HUES64 (cell line): ENCODE results near the gene ZMAT5.

Experiments
- H3K27ac ChIP-seq: 2 replicates; pipeline ENCODE4 v1.7.0; 2013; ENCODE audit warnings: low read depth, low read length, inconsistent platforms
- H3K27me3 ChIP-seq: 2 replicates; pipeline ENCODE4 v1.6.1; 2013; ENCODE audit warnings: mild to moderate bottlenecking, low read length; ENCODE audit not compliant: insufficient read depth
- H3K36me3 ChIP-seq: 2 replicates; pipeline ENCODE4 v1.6.1; 2013; ENCODE audit warnings: mild to moderate bottlenecking, low read length; ENCODE audit not compliant: insufficient read depth
- H3K4me1 ChIP-seq: 2 replicates; pipeline ENCODE4 v1.6.1; 2013; ENCODE audit warnings: mild to moderate bottlenecking, low read length, moderate library complexity; ENCODE audit not compliant: insufficient read depth
- H3K4me3 ChIP-seq: 2 replicates; pipeline ENCODE4 v1.5.1; 2013; ENCODE audit warnings: mild to moderate bottlenecking, low read length, moderate library complexity
- H3K9ac ChIP-seq: 2 replicates; pipeline ENCODE4 v1.6.1; 2013; ENCODE audit warnings: mild to moderate bottlenecking, low read depth, low read length
- H3K9me3 ChIP-seq: 2 replicates; pipeline ENCODE4 v1.6.1; 2013; ENCODE audit warnings: low read depth, low read length; ENCODE audit not compliant: insufficient read depth
- WGBS: fragments of 150-250, 120-280 bp; methylation state at CpG from one replicate; pipeline ENCODE4 v1.1.7; 2013; ENCODE audit warnings: missing lambda C conversion rate; 5-methylcytosine and 5-hydroxymethylcytosine counted together

The ZMAT5 gene

DNA sequence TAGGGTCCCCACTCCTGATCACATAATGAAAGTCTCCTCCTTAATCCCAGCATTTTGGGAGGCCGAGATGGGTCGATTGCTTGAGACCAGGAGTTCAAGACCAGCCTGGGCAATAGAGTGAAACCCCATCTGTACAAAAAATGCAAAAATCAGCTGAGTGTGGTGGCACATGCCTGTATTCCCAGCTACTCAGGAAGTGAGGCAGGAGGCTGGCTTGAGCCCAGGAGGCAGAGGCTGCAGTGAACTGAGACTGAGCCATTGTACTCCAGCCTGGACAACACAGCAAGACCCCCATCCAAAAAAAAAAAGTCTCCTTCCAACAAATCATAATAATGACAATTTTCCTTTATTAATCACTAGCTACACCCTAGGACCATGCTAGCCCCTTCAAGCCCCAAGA, 15.1 kb downstream of the ZMAT5 start:
- no peaks in the 10 kb centered on the region for H3K9me3 ChIP-seq
- 92% methylated on average over 2 of the region's 2 CpGs for WGBS
- no peaks in the 10 kb centered on the region for H3K27me3 ChIP-seq
- no peak overlapping the region for H3K4me3 ChIP-seq
- H3K27ac ChIP-seq = no peak overlapping the region
- no peaks in the 10 kb centered on the region for H3K36me3 ChIP-seq
- no peak overlapping the region for H3K9ac ChIP-seq
- H3K4me1 ChIP-seq = no peaks in the 10 kb centered on the region

DNA sequence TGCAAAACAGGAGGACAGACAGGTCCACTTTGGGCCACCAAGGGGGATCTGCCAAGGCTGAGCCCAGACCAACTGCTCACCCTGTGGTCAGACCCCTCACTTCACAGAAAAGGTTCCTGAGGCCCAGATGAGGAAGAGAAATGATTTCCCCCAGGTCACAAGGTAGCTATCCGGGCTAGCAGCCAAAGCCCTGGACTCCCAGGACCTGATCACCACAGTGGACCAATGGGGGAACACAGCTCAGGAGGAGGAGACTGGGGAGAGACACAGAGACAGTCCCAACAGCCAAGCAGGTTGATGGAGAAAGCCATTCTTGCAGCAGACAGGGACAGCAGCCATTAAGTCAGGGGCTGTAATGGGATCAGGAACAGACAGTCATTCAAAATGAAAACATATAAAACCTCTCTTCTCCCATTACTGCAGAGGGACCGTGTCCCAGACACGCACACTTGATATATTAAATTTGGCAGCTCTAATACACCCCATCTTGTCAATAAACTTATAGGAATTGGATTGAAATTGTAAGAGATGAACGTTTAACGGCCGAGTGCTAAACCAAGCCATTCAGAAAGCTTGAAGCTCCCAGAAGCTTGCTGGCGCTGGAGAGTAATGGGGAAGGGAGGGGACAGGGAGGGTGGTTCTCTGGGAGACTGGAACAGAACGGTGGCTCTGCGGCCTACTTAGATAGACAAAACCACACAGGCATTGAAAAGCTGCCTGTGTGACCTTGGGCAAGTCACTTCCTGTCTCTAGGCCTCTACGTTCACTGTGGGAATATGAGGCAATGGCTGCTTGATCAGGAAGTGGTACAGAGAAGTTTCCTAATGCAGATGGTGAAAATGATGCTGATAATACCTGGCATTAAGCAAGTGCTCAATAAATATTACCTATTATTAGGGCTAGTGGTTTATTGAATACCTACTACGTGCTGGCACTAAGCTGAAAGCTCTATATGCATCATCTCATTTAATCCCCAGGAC, 16.0 kb downstream of the ZMAT5 start:
- no peak overlapping the region for H3K27ac ChIP-seq
- H3K9ac ChIP-seq = no peak overlapping the region
- no peaks in the 10 kb centered on the region for H3K27me3 ChIP-seq
- H3K9me3 ChIP-seq = no peaks in the 10 kb centered on the region
- no peak overlapping the region for H3K4me3 ChIP-seq
- H3K4me1 ChIP-seq = no peaks in the 10 kb centered on the region
- H3K36me3 ChIP-seq = no peaks in the 10 kb centered on the region; the same call in 1 of the 2 replicates
- 86% methylated on average over 11 of the region's 11 CpGs for WGBS

DNA sequence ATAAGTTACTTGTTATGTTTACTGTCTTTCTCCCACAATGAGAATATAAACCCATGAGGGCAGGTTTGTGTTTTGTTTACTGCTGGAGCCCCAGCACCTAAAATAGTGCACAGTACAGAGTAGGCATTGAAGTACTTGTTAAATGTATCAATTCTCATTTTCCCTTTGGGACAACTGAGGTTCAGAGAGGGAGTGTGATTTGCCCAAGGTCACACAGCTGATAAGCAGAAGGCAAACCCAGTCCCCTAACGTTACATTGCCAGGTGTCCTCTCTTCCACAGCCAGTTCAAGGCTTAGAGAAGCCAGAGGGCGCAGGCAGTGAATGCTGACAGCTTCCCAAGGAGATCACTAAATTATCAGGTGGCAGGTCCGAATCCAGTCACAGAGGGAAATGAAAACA, 16.8 kb downstream of the ZMAT5 start:
- Histone ChIP-seq H3K9me3 (no peaks in the 10 kb centered on the region), H3K4me3 (no peak overlapping the region), H3K9ac (no peak overlapping the region), H3K27ac (no peak overlapping the region), H3K4me1 (no peaks in the 10 kb centered on the region), H3K36me3 (no peaks in the 10 kb centered on the region; the same call in 1 of the 2 replicates), H3K27me3 (no peaks in the 10 kb centered on the region)
- WGBS = 91% methylated on average over 3 of the region's 3 CpGs

- no peak overlapping the region for H3K27ac ChIP-seq
These were observed 18.4 kb downstream of the ZMAT5 start for GRCh38 chr22:29748248-29748893.

GRCh38 chr22:29747832-29748231, 19.0 kb downstream of the ZMAT5 start:
- no peaks in the 10 kb centered on the region; the same call in 1 of the 2 replicates for H3K36me3 ChIP-seq
- H3K9ac ChIP-seq = no peak overlapping the region; the same call in 1 of the 2 replicates
- H3K4me3 ChIP-seq = no peak overlapping the region
- H3K27me3 ChIP-seq = no peaks in the 10 kb centered on the region
- H3K4me1 ChIP-seq = no peaks in the 10 kb centered on the region
- no peak overlapping the region for H3K27ac ChIP-seq
- H3K9me3 ChIP-seq = no peaks in the 10 kb centered on the region
- WGBS = 92% methylated on average over 7 of the region's 7 CpGs

More at GRCh38 chr22:29748248-29748893, 18.4 kb downstream of the ZMAT5 start:
- H3K4me1 ChIP-seq = no peaks in the 10 kb centered on the region
- no peaks in the 10 kb centered on the region; the same call in 1 of the 2 replicates for H3K36me3 ChIP-seq
- H3K9me3 ChIP-seq = no peaks in the 10 kb centered on the region
- WGBS = 92% methylated on average over 9 of the region's 9 CpGs
- no peaks in the 10 kb centered on the region for H3K27me3 ChIP-seq
- H3K4me3 ChIP-seq = no peak overlapping the region
- no peak overlapping the region for H3K9ac ChIP-seq

GRCh38 chr22:29744902-29745301, 21.9 kb downstream of the ZMAT5 start:
- Histone ChIP-seq H3K4me3 (no peak overlapping the region), H3K4me1 (no peaks in the 10 kb centered on the region), H3K9ac (no peak overlapping the region), H3K36me3 (no peaks in the 10 kb centered on the region; the same call in 1 of the 2 replicates), H3K27ac (no peak overlapping the region), H3K9me3 (no peaks in the 10 kb centered on the region), H3K27me3 (no peaks in the 10 kb centered on the region)
- 93% methylated on average over 8 of the region's 8 CpGs for WGBS

DNA sequence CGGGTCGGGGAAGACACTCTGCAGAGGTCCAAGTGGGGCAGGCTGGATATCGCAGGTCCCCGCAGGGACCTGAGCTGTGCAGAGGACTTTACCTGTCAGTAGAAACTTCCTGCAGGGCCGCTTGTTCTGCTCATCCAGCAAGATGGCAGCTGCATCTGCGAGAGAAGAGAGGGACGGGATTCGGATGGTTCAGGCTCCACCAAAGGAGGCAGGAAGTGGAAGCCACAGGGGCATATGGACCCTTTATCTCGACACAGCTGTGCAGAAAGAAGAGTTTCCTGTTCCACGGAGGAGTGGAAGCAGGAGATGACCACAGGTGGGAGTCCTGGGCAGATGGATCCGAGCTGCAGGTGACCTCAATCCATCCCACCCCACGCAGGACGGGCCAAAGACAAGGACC, 24.5 kb downstream of the ZMAT5 start:
- H3K4me1 ChIP-seq = no peaks in the 10 kb centered on the region
- H3K9ac ChIP-seq = no peak overlapping the region
- H3K27ac ChIP-seq = no peak overlapping the region
- H3K27me3 ChIP-seq = no peaks in the 10 kb centered on the region
- 84% methylated on average over 13 of the region's 13 CpGs for WGBS
- H3K4me3 ChIP-seq = no peak overlapping the region
- H3K9me3 ChIP-seq = no peaks in the 10 kb centered on the region
- H3K36me3 ChIP-seq = no peaks in the 10 kb centered on the region; the same call in 1 of the 2 replicates

- Histone ChIP-seq H3K4me3 (no peak overlapping the region), H3K36me3 (no peaks in the 10 kb centered on the region; the same call in 1 of the 2 replicates), H3K27me3 (no peaks in the 10 kb centered on the region), H3K4me1 (no peaks in the 10 kb centered on the region), H3K9ac (no peak overlapping the region), H3K27ac (no peak overlapping the region), H3K9me3 (no peaks in the 10 kb centered on the region)
- WGBS = 92% methylated on average over 2 of the region's 2 CpGs
These were observed 24.9 kb downstream of the ZMAT5 start for GRCh38 chr22:29741926-29742325.

- no peaks in the 10 kb centered on the region for H3K27me3 ChIP-seq
- no peak overlapping the region for H3K27ac ChIP-seq
- no peak overlapping the region for H3K4me3 ChIP-seq
- H3K9me3 ChIP-seq = no peaks in the 10 kb centered on the region
- 96% methylated on average over 5 of the region's 5 CpGs for WGBS
- no peaks in the 10 kb centered on the region for H3K36me3 ChIP-seq
- H3K4me1 ChIP-seq = peaks cover 2% of the 10 kb centered on the region; the same call in 1 of the 2 replicates
- no peak overlapping the region for H3K9ac ChIP-seq
These were observed 26.6 kb downstream of the ZMAT5 start for GRCh38 chr22:29740216-29740615.

- Histone ChIP-seq H3K9me3 (no peaks in the 10 kb centered on the region), H3K9ac (no peak overlapping the region), H3K4me1 (peaks cover 6% of the 10 kb centered on the region; the same call in 1 of the 2 replicates), H3K27ac (no peak overlapping the region), H3K4me3 (no peak overlapping the region), H3K27me3 (no peaks in the 10 kb centered on the region), H3K36me3 (no peaks in the 10 kb centered on the region)
- 95% methylated on average over 17 of the region's 17 CpGs for WGBS
These were observed 27.4 kb downstream of the ZMAT5 start for GRCh38 chr22:29739346-29739875.
